HG03571 (cell line): ENCODE data around the gene MAGI1.

Source experiments
- ATAC-seq: cut with Tn5 transposase; IDR thresholded peaks from one replicate; pipeline ENCODE4 v1.9.1; 2021; ENCODE audit not compliant: unreplicated experiment

MAGI1 gene

DNA sequence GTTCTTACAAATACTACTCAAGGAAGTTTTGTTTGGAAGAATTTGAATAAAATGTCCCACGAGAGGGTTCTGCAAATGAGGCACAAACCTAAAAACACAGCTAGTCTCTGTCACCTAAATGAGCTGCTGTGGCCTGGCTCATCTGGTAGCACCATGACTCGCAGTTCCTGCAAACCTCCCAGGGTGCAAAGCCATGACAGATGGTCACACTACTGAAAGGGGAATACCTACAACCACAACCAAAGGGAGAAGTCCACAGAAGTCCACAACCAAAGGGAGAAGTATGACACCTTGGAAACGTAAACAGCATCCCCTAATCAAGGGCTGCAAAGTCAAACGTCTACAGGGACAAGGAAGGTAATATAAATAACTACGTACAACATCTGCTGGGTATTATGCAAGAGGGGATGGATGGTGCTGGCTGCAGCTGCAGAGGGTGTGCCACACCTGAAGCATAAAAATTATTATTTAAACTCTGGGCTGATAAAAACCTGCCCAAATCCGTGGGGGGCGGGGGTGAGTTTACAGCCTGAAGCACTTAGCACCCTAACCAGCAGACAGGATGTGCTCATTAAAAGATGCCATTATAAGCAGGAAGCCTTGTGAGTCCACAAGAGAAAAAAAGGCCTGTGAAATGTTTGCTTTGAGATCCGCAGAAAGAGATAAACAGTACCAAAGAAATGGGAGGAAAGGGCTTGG, 184.0 kb downstream of the MAGI1 start:
- no peak for ATAC-seq

DNA sequence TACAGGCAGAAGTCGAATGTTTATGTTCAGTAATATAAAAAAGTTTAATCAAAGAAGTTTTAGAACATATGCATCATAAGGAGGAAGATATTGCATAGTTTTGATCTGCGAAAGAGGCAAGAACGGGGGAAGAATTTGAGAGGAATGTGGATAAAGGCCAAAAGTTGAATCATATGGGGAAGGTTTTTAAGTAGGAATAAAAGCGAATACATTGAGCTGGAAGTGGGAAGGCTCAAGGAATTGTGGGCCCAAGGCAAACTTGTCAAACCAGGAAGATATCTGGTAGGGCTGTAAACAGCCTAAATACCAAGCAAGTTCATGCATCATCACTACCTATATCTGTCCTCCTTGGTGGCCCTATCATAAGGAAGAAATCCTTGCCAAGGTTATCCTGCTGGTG, 186.9 kb downstream of the MAGI1 start:
- no peak for ATAC-seq

DNA sequence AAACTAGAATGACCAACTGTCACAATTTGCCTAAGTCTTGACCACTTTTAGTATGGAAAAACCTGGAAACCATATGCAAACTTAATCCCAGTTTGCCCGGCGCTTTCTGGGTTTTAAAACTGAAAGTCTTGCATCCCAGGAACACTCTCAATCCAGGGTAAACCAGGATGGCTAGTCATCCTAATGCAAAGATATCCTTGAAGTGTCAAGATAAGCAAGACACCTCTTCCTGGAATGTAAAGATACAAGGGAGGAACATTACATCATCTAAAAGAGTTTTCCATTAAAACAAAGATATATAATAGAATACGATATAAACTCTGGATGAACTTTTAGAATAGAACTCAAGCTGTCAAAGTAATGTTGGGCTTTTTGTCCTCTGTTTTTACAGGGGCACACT, 188.5 kb downstream of the MAGI1 start:
- no peak for ATAC-seq

DNA sequence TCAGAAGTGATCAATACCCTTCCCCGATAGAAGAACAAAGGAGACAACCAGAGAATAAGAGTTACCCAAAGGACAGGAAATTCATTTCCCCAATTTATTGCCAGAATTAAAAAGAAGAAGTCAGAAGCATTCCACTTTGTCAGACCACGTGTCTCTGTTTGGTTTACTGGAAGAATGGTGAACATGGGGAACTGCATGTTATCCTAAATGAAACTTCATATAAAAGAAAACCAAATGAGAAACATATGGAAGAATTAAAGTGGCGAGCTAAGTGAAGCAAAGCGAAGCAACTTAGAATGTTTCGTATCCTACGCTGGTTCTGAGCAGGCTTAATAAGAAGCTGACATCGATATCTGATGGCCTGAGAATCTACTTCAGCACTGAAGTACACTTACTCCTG, 190.7 kb downstream of the MAGI1 start:
- ATAC-seq, result no peak

DNA sequence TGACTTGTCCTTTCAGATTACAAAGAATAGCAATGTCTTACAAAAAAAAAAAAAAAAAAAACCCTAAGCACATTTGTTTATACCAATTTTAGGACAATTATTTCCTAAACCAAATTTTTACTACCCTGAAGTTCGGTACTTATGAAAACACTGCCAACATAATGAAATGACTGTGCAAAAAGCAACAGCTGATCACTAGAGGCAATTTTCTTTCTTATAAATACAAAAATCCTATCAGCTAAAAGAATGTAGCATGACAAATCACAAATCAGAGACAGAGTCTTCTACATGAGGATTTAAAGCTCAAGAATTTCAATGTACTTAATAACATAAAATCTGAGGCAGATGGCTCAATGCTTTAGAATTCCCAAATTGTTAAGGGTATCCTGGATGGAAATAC, 191.8 kb downstream of the MAGI1 start:
- ATAC-seq, result no peak

DNA sequence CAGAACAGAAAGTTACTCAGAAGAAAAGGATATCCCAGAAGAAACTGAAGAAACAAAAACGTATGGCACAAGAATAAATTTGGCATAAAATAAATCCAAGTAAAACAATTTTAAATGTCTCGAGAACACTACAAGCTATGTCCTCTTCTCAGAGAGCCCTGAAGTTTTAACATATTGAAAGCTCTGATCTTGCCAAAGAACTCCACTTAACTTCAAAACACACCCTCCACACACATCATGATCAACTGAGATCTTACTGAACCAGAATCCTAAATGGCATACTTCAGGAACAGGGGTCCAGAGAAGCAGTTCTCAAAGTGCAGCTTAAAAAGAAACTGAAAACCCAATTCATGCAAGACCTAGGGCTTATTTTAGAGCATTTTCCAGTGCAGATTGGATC, 194.3 kb downstream of the MAGI1 start:
- ATAC-seq, result no peak

DNA sequence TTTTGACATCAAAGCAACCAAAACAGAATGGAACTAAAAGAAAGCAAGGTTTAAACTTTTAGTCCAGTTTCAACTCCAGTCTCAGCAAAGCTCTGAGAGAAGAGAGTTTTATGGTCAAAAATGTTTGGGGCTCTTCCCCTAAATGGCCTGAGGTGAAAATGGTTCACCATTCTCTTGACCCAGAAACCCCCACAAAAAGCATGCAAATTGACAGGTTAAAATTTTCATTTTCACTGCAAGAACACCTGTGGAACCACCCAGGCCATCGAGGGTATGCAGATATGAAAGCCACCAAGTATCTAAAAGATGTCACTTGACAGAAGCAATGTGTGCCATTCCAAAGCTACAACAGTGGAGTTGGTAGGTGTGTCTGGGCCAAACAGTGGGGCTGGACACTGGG, 195.0 kb downstream of the MAGI1 start:
- ATAC-seq, result no peak

DNA sequence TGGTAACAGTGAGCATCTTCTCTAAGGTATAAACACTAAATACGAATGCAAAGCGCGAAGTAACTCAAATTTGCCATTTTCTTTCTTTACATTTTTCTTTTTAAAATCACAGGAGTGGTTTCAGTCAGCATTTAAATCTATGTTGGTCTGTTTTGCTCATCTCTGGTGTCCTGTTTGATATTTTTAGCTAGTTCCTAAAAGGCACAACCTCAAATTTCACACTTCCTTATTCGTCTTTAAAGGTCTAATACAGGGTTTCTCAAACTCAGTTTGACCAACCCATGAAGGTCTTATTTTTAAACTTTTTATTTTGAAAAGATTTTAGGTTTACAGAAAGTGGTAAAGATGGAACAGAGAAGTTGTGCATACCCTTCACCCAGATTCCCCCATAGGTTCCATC, 201.1 kb downstream of the MAGI1 start:
- ATAC-seq, result no peak

DNA sequence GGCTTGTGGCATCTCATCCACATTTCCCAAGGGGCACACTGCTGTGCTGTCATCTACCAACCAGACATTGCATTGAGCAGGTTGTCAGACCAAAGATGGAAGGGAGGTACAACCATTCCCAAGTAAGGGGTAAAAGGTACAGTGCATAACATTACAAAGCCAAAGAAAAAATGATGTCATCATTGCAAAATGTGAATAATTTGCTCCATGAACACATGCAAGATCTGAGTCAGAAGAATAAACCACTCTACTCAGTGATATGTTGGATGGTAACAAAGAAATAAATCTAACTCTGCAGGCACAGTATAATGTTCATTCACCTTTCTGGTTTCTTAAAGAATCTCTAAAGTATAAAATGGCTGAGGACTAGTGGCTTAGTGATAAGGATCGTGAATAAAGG, 202.7 kb downstream of the MAGI1 start:
- ATAC-seq, result no peak

DNA sequence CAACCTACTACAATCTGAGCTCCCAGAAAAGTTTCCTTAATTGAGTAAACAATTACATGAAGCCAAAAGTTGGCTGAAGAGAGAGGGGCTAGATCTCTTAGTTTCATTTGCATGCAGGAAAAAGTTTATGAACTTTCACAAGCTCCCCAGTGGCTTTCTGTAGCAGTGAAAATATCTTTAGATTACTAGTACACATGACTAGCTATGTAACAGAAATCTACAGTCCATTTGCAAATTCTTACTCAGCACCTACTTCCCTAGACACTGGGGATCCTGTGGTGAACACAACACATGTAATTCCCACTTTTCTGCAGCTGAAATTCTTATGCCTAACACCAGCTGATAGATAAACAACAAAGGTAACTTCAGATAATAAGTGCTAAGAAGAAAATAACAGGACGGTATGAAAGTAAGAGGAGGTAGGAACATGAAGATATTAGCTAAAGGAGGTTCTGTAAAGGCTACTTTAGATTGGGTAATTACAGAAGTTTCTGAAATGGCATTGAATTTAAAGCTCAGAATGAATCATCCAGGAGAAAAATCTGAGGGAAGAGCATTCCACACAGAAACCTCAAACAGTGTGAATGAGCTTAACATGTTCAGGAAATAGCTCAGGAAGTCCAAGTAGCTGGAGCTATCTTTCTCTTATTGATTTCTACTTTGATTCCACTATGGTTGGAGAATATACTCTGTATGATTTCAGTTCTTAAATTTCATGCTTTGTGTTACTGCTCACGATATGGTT, 204.8 kb downstream of the MAGI1 start:
- ATAC-seq, result no peak

DNA sequence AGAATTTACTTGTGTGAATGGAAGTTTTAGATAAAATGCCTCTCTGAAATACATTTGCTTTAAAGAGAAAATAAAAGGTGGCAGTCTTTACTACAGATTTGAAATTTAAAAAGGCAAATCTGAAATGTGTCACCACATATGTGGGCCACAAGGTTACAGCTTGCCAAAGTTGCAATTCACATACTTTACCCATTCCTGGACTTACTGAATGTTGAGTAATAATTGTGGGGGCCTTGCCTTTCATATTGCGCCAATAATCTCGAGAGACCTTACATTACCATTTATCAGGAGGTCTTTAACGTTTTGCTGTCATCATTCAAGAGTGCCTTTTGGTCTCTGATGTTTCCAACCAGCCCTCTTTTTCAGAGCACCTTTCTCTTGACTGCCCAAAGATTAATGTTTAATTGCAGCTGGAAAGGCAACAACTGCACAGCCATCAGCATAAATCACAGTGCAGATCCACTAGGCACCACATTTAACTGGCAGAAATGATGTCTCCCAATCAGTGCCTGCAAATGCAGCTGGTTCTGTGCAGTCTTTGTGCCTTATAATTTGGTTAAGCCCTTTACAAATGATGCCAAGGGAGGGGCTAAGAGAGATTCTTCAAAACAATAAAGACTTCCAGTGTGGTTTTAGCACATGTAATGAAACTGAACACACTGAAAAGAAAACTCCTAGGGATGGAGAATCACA, 206.8 kb downstream of the MAGI1 start:
- no peak for ATAC-seq

DNA sequence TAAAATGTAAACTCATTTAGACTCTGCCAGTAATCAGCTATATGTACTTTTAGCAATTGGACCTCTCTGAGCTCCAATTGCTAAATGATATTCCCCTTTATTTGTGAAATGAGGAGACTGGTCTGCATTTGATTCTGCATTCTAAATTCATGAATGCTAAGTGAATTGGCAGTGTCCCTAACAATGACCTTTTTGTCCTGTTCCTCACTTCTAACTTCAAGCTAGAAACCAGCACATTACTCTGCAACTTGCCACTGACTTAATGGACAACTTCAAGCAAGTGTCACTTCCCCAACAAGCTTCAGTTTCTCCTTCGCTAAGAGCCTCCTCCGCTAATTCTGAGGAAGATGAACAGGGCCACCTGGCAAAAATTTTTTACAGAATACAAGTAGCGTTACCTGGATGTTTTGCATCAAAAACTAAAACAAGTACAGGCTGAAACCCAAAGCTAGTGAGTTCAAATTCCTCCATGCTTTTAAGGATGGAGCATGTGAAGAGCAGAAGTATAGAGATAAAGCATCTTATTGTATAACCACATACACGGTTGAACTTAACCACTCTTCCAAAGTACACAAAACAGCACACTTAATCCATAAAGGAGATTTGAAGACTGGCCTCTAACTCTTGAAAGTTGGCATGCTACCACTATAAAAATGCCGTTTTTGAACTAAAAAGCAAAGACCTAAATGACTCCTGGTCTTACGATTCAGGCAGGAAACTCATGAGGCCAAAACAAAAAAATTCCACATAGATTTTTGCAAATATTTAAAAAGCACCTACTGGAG, 207.6 kb downstream of the MAGI1 start:
- no peak for ATAC-seq

DNA sequence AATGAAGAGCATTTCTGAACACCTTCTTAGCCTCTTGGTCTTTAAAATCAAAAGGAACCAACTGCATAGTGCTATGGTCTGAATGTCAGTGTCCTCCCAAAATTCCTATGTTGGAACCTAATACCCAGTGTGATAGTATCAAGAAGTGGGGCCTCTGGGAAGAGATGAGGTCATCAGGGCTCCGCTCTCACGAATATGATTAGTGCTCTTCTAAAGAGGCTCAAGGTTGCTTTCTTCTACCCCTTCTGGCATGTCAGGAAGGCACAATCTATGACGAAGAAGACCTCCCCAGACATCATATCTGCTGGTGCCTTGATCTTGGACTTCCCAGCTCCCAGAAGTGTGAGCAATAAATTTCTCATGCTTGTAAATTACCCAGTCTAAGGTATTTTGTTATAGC, 209.5 kb downstream of the MAGI1 start:
- ATAC-seq, result no peak

DNA sequence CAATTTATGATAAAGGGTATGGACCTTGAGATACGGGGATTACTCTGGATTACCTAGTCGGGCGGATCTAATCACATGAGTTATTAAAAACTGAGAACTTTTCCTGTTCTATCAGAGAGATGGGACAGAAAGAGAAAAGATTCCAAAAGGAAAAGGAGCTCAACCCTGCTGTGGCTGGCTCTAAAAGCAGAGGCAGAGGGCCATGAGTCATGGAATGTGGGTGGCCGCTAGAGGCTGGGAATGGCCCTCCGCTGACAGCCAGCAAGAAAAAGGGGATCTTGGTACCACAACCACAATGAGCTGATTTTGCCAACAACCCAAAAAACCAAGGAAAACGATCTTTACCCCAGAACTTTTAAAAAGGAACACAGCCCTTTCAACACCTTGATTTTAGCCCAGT, 210.0 kb downstream of the MAGI1 start:
- no peak for ATAC-seq

DNA sequence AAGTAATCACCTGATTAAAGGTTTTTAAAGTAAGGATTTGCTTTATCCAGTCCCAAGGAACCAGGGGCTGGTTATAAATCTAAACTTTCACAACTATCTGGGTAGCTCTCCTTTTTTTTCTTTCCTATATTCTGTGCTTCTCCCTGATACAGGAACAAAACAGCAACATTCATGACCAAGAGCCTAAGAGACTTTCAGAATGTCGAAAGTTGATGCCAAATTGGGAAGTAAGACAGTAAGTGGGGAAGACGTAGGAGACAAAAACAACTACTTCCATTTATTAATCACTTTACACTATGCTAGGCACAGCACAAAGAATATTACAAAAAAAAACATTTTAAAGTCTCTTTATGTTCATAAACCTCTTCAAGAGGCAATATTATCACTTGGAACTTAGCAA, 211.6 kb downstream of the MAGI1 start:
- ATAC-seq, result no peak

DNA sequence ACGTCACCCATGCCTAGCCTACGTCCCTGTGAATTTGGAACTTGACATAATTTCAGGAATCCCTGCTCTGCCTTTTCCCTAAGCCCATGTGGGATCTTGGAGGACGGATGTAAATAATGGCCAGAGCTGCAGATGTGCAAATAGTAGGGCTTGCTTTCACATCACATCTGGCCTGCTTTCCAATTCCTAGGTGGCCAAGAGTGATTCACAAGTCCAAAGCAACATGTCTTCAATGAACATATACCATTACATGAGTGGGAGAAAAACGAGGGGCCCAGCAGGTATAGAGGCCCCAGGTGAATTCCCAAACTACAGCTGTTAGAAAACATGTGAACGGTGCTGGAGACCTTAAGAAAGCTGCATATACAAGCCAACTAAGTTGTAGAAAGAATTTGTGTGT, 214.6 kb downstream of the MAGI1 start:
- ATAC-seq, result no peak

DNA sequence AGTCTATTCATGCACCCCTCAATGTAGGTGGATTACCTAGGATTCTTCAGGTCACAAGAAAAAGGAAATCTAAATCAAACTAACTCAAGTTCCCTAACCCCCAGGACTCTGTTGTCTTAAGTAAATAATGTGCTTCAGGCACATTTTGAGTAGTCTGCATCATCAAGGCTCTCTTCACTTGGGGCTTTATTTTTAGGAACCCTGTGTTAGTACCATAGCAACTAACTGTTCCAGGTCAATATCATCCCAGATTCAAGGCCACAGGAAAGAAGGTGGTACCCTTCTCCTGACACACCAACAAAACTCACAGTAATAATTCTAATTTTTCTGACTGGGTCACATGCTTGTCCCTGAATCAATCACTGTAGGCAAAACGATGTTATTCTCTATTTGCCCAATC, 218.1 kb downstream of the MAGI1 start:
- ATAC-seq, result no peak

DNA sequence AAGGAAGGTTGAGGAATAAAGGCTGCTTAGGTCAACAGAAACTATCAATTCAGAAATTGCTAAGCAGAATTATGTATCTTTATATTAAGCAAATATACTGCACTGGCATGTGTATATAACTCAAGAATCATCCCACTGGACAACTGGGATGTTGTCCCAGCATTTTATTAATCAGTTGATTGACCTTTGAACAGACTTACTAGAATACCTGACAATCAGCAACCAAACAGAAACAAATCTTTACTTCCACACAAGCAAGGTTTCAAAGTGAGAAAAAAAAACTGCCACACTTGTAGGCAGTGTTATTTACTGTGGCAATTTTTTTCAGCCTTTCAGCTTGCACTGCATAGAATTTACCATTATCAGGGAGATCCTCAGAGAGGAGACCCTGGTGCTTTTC, 218.8 kb downstream of the MAGI1 start:
- no peak for ATAC-seq

DNA sequence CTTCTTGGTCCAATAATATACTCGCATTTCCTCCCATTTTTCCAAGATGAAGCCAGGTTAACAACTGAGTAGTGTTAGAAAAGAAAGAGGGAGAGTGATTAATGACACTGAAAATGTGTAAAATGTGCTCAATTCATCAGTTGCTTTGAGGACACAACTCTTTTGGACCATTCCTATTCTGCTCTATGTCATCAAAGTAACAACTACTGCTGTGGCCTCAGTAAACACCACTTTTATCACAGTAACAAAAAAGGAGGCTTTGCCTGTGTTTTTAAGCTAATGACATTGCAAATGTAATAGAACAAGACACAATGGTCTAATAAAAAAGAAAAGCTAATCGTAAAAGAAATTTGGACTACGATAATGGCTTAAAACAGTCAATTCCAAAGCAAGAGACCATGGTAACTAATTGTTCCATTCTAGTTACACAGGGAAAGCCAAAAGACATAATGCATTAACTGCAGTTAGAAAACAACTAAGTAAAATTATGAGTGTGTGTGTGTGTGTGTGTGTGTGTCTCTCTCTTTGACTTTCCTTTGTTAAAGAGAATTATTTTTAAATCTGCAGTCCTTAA, 221.1 kb downstream of the MAGI1 start:
- no peak for ATAC-seq

DNA sequence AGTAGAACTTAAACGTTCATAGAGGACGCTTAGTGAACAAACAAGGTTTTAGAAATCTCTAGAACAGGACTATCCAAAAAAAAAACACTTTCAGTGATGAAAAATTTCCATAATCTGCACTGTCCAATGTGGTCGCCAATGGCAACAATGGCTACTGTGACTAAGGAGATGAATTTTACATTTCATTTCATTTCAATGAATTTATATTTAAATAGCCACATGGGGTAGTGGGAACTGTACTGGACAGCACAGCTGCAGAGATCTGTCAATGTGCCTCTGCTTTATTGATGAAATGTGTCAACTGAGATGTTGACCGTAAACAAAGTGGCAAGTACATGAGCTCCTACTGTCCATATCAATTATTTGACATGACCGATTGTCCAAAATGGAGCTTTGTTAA, 222.5 kb downstream of the MAGI1 start:
- ATAC-seq, result no peak
